Esophagus squamous epithelium (tissue), 4 donors: Measurements from ENCODE around the gene TMEM51.

Experiments used
- POLR2A ChIP-seq, 4 donors: fragments of 450-650 bp; IDR thresholded peaks; one replicate each; pipeline ENCODE4 v1.6.1; 2017; ENCODE audit warnings: antibody characterized with exemption in 4 of 4, mild to moderate bottlenecking in 4 of 4, moderate library complexity in 3 of 4
- TF ChIP-seq, protein P1 (sequence below), 6 experiments: fragments of 450-650 bp in 4 of 6; fragments of 200-600 bp in 2 of 6; sonication (generic) in 2 of 6; IDR thresholded peaks; one replicate each; pipeline ENCODE4 v1.5.1; 2016 to 2019; ENCODE audit warnings: antibody characterized with exemption in 6 of 6, mild to moderate bottlenecking in 4 of 6, moderate library complexity in 4 of 6

GRCh38 chr1:15197591-15198447 lies 44.3 kb downstream of the TMEM51 start:
- TF ChIP-seq, protein P1, sequence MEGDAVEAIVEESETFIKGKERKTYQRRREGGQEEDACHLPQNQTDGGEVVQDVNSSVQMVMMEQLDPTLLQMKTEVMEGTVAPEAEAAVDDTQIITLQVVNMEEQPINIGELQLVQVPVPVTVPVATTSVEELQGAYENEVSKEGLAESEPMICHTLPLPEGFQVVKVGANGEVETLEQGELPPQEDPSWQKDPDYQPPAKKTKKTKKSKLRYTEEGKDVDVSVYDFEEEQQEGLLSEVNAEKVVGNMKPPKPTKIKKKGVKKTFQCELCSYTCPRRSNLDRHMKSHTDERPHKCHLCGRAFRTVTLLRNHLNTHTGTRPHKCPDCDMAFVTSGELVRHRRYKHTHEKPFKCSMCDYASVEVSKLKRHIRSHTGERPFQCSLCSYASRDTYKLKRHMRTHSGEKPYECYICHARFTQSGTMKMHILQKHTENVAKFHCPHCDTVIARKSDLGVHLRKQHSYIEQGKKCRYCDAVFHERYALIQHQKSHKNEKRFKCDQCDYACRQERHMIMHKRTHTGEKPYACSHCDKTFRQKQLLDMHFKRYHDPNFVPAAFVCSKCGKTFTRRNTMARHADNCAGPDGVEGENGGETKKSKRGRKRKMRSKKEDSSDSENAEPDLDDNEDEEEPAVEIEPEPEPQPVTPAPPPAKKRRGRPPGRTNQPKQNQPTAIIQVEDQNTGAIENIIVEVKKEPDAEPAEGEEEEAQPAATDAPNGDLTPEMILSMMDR (IDR thresholded peaks at IDR 0.05), result no peak
- no peak for TF ChIP-seq POLR2A (IDR thresholded peaks at IDR 0.05)
